ENCODE data around the gene ASCC1.
A peak's percentile ranks its signal among the peaks of the same experiment; 100 is the strongest.

DNA sequence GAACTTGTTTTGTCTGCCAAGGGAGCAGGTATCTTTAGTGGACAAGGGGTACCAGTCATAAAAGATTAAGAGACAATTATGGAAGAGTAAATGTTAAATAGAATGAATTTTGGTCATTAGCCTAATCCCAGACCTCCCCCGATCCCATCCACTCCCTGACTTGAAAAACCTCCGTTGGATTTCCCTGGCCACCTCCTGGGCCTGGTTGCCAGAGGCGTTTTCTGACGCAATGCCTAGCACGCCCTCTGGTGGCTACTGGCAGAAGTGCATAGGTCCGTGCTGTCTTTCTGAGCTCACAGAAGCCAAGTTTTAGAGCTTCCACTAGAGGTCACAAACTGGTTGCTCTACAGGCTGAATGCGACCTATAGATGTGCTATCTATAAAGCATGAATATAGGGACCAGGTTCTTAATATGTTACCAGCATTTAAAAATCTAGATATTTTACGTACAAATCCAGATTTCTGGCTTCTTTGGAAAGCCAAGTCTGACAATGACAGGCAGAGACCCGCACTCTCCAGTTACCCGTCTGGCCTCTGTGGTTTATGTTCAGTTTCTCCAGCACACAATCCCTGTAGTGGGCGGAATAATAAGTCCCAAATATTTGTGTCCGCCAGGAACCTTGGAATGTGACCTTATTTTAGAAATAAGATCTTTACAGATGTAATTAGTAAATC, 167.5 kb downstream of the ASCC1 start:
- TF ChIP-seq, protein P1, sequence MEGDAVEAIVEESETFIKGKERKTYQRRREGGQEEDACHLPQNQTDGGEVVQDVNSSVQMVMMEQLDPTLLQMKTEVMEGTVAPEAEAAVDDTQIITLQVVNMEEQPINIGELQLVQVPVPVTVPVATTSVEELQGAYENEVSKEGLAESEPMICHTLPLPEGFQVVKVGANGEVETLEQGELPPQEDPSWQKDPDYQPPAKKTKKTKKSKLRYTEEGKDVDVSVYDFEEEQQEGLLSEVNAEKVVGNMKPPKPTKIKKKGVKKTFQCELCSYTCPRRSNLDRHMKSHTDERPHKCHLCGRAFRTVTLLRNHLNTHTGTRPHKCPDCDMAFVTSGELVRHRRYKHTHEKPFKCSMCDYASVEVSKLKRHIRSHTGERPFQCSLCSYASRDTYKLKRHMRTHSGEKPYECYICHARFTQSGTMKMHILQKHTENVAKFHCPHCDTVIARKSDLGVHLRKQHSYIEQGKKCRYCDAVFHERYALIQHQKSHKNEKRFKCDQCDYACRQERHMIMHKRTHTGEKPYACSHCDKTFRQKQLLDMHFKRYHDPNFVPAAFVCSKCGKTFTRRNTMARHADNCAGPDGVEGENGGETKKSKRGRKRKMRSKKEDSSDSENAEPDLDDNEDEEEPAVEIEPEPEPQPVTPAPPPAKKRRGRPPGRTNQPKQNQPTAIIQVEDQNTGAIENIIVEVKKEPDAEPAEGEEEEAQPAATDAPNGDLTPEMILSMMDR (IDR thresholded peaks at IDR 0.05; ENCODE audit: low read depth, low read length, poor library complexity, severe bottlenecking), result peak; percentile 100
- TF ChIP-seq EZH2phosphoT487 (IDR thresholded peaks at IDR 0.05; ENCODE audit: borderline replicate concordance, low read length), result no peak
